ENCODE measurements around the gene HSD3B7.

GRCh38 chr16:31001507-31002249, 16.7 kb downstream of the HSD3B7 start:
- no peak for TF ChIP-seq TBL1XR1 (IDR thresholded peaks at IDR 0.05; ENCODE audit: low read depth, low read length)
- TF ChIP-seq HCFC1 (IDR thresholded peaks at IDR 0.05; ENCODE audit: low read length): no peak
- no peak for TF ChIP-seq ZNF274 (IDR thresholded peaks at IDR 0.05; ENCODE audit: insufficient read depth, insufficient read length)
- no peak for TF ChIP-seq TCF7 (IDR thresholded peaks at IDR 0.05; ENCODE audit: borderline replicate concordance)
- TF ChIP-seq GABPA (IDR thresholded peaks at IDR 0.05; ENCODE audit: low read depth): no peak
- TF ChIP-seq YY1 (IDR thresholded peaks at IDR 0.05; ENCODE audit: low read depth, low read length): no peak
- TF ChIP-seq CTCF (IDR thresholded peaks at IDR 0.05 in 2 of 3, conservative IDR thresholded peaks at IDR 0.05 in 1 of 3; ENCODE audit: control insufficient read depth in 2 of 3, extremely low read depth in 1 of 3, insufficient read depth in 1 of 3, low read depth in 3 of 3, low read length in 3 of 3): no peak
- TF ChIP-seq NR2C2 (IDR thresholded peaks at IDR 0.05; ENCODE audit: borderline replicate concordance, control insufficient read depth, insufficient read length, low read depth): no peak
- TF ChIP-seq MXI1 (IDR thresholded peaks at IDR 0.05; ENCODE audit: low read depth, low read length): no peak
- no peak for TF ChIP-seq POLR2AphosphoS5 (IDR thresholded peaks at IDR 0.05; ENCODE audit: low read length)
- TF ChIP-seq EZH2 (IDR thresholded peaks at IDR 0.05; ENCODE audit: borderline replicate concordance, control insufficient read depth, low read depth, low read length): no peak
- no peak for TF ChIP-seq POLR2A (IDR thresholded peaks at IDR 0.05; ENCODE audit: low read depth, low read length)
- TF ChIP-seq RFX5 (IDR thresholded peaks at IDR 0.05; ENCODE audit: low read depth, low read length): no peak
- TF ChIP-seq CHD2 (IDR thresholded peaks at IDR 0.05; ENCODE audit: borderline replicate concordance, low read depth, low read length): no peak
